ENCODE measurements around the gene AGFG2. TPM values are rescaled to one million over a fixed set of nuclear protein-coding genes. Genes with fewer than 3 reads are reported as not detected.

AGFG2 gene
- total and polyA plus RNA-seq, 10 of the 15 experiments (the other 5 are each of a cell fraction or from before 2014, with no cell fraction given), result 0.90 to 71.5 (median 25.4) TPM

DNA sequence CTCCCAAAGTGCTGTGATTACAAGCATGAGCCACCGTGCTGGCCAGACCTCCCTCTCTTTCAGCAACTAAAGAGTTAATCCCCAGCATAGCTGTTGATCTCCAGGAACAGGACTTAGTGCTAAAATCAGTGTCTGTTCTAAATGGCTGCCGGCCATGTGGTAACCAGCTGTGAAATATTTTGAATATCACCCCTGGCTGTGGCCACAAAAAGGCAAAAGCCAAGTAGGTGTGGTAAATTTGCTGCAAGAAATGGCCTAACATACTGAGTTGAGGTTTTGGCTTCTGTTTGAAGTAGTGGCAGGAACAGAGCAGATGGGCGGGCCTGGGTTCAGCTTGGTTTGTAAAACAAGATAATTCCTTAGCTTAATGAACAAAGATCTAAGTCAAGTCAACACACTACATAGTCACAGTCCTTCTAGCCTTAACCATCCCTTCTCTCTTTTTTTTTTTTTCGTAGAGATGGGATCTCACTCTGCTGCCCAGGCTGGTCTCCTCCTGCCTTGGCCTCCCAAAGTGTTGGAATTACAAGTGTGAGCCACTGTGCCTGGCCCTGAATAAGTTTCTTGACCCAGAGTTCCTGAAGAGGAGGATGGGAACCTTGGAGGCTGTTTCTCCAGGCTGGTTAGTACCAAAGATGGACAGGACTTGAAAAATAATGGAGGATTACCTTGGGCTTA, 22.7 kb upstream of the AGFG2 start (continued):
- TF ChIP-seq YY1 (IDR thresholded peaks at IDR 0.05; ENCODE audit: low read depth, low read length) (peak; percentile 88), TCF3 (IDR thresholded peaks at IDR 0.05; ENCODE audit: borderline replicate concordance, insufficient read depth, low read depth, low read length) (no peak), RAD51 (IDR thresholded peaks at IDR 0.05) (peak; percentile 47; the same call in 1 of the 2 replicates), RUNX3 (IDR thresholded peaks at IDR 0.05; ENCODE audit: low read length) (peak; percentile 96), NR2F1 (conservative IDR thresholded peaks at IDR 0.05) (peak; percentile 99), IKZF2 (IDR thresholded peaks at IDR 0.05) (peak; percentile 45 to 52; a peak in 2 of 4 replicates), FOXK2 (IDR thresholded peaks at IDR 0.05) (no peak), CBX5 (IDR thresholded peaks at IDR 0.05; ENCODE audit: low read depth) (peak; percentile 66; the same call in 1 of the 2 replicates), CREM (IDR thresholded peaks at IDR 0.05; ENCODE audit: low read depth) (no peak), MEF2A (IDR thresholded peaks at IDR 0.05; ENCODE audit: insufficient read depth, low read depth, low read length) (no peak), NFYB (IDR thresholded peaks at IDR 0.05; ENCODE audit: insufficient read depth, low read depth, low read length) (no peak), NBN (IDR thresholded peaks at IDR 0.05) (0 out of 2 replicates have a peak, but pooled peaks have one; percentile 50), DPF2 (IDR thresholded peaks at IDR 0.05) (0 out of 2 replicates have a peak, but pooled peaks have one; percentile 31), CREB1 (IDR thresholded peaks at IDR 0.05; ENCODE audit: low read depth) (0 out of 2 replicates have a peak, but pooled peaks have one; percentile 9), ZNF24 (IDR thresholded peaks at IDR 0.05) (no peak), ATF7 (IDR thresholded peaks at IDR 0.05; ENCODE audit: low read depth) (peak; percentile 41; the same call in 1 of the 2 replicates), NFIC (IDR thresholded peaks at IDR 0.05; ENCODE audit: low read depth, low read length) (peak; percentile 42; the same call in 1 of the 2 replicates), SREBF2 (IDR thresholded peaks at IDR 0.05; ENCODE audit: low read length) (no peak)
- TF ChIP-seq, protein P1, sequence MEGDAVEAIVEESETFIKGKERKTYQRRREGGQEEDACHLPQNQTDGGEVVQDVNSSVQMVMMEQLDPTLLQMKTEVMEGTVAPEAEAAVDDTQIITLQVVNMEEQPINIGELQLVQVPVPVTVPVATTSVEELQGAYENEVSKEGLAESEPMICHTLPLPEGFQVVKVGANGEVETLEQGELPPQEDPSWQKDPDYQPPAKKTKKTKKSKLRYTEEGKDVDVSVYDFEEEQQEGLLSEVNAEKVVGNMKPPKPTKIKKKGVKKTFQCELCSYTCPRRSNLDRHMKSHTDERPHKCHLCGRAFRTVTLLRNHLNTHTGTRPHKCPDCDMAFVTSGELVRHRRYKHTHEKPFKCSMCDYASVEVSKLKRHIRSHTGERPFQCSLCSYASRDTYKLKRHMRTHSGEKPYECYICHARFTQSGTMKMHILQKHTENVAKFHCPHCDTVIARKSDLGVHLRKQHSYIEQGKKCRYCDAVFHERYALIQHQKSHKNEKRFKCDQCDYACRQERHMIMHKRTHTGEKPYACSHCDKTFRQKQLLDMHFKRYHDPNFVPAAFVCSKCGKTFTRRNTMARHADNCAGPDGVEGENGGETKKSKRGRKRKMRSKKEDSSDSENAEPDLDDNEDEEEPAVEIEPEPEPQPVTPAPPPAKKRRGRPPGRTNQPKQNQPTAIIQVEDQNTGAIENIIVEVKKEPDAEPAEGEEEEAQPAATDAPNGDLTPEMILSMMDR (IDR thresholded peaks at IDR 0.05 in 2 of 3, conservative IDR thresholded peaks at IDR 0.05 in 1 of 3; ENCODE audit: control insufficient read depth in 2 of 3, extremely low read depth in 1 of 3, insufficient read depth in 1 of 3, low read depth in 3 of 3, low read length in 3 of 3), result no peak
- TF ChIP-seq, protein P2, sequence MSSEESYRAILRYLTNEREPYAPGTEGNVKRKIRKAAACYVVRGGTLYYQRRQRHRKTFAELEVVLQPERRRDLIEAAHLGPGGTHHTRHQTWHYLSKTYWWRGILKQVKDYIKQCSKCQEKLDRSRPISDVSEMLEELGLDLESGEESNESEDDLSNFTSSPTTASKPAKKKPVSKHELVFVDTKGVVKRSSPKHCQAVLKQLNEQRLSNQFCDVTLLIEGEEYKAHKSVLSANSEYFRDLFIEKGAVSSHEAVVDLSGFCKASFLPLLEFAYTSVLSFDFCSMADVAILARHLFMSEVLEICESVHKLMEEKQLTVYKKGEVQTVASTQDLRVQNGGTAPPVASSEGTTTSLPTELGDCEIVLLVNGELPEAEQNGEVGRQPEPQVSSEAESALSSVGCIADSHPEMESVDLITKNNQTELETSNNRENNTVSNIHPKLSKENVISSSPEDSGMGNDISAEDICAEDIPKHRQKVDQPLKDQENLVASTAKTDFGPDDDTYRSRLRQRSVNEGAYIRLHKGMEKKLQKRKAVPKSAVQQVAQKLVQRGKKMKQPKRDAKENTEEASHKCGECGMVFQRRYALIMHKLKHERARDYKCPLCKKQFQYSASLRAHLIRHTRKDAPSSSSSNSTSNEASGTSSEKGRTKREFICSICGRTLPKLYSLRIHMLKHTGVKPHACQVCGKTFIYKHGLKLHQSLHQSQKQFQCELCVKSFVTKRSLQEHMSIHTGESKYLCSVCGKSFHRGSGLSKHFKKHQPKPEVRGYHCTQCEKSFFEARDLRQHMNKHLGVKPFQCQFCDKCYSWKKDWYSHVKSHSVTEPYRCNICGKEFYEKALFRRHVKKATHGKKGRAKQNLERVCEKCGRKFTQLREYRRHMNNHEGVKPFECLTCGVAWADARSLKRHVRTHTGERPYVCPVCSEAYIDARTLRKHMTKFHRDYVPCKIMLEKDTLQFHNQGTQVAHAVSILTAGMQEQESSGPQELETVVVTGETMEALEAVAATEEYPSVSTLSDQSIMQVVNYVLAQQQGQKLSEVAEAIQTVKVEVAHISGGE (CRISPR knock-in tag; IDR thresholded peaks at IDR 0.05), result no peak
- TF ChIP-seq, protein P3, sequence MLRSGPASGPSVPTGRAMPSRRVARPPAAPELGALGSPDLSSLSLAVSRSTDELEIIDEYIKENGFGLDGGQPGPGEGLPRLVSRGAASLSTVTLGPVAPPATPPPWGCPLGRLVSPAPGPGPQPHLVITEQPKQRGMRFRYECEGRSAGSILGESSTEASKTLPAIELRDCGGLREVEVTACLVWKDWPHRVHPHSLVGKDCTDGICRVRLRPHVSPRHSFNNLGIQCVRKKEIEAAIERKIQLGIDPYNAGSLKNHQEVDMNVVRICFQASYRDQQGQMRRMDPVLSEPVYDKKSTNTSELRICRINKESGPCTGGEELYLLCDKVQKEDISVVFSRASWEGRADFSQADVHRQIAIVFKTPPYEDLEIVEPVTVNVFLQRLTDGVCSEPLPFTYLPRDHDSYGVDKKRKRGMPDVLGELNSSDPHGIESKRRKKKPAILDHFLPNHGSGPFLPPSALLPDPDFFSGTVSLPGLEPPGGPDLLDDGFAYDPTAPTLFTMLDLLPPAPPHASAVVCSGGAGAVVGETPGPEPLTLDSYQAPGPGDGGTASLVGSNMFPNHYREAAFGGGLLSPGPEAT (IDR thresholded peaks at IDR 0.05; ENCODE audit: low read depth), result peak; percentile 43; the same call in 1 of the 2 replicates
- TF ChIP-seq, protein P4, sequence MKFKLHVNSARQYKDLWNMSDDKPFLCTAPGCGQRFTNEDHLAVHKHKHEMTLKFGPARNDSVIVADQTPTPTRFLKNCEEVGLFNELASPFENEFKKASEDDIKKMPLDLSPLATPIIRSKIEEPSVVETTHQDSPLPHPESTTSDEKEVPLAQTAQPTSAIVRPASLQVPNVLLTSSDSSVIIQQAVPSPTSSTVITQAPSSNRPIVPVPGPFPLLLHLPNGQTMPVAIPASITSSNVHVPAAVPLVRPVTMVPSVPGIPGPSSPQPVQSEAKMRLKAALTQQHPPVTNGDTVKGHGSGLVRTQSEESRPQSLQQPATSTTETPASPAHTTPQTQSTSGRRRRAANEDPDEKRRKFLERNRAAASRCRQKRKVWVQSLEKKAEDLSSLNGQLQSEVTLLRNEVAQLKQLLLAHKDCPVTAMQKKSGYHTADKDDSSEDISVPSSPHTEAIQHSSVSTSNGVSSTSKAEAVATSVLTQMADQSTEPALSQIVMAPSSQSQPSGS (IDR thresholded peaks at IDR 0.05; ENCODE audit: low read length), result 0 out of 2 replicates have a peak, but pooled peaks have one; percentile 16

All from GM12878 (cell line).